Measurements from ENCODE around the gene COL25A1.

The COL25A1 gene

GRCh38 chr4:109291707-109292238 lies 10.7 kb downstream of the COL25A1 start:
- DNase-seq (ENCODE audit: low spot score) = no peak

- DNase-seq (ENCODE audit: low spot score) = no peak
These were observed 11.5 kb downstream of the COL25A1 start for GRCh38 chr4:109290918-109291317.

- DNase-seq (ENCODE audit: low spot score) = no peak
These were observed 23.8 kb downstream of the COL25A1 start for GRCh38 chr4:109278594-109279031.

- no peak for DNase-seq (ENCODE audit: low spot score)
These were observed 25.9 kb downstream of the COL25A1 start for GRCh38 chr4:109276482-109277095.

- no peak for DNase-seq (ENCODE audit: low spot score)
These were observed 27.3 kb downstream of the COL25A1 start for GRCh38 chr4:109275066-109275745.

GRCh38 chr4:109266891-109267290 lies 35.6 kb downstream of the COL25A1 start:
- DNase-seq (ENCODE audit: low spot score) = no peak

GRCh38 chr4:109266236-109266635 lies 36.2 kb downstream of the COL25A1 start:
- no peak for DNase-seq (ENCODE audit: low spot score)

- DNase-seq (ENCODE audit: low spot score) = no peak
These were observed 38.7 kb downstream of the COL25A1 start for GRCh38 chr4:109263721-109264120.

GRCh38 chr4:109256818-109257217 lies 45.6 kb downstream of the COL25A1 start:
- DNase-seq (ENCODE audit: low spot score) = no peak

- no peak for DNase-seq (ENCODE audit: low spot score)
These were observed 47.6 kb downstream of the COL25A1 start for GRCh38 chr4:109254845-109255244.

GRCh38 chr4:109251396-109251795 lies 51.1 kb downstream of the COL25A1 start:
- DNase-seq (ENCODE audit: low spot score) = no peak

- no peak for DNase-seq (ENCODE audit: low spot score)
These were observed 54.0 kb downstream of the COL25A1 start for GRCh38 chr4:109248322-109248900.

GRCh38 chr4:109243871-109244270 lies 58.6 kb downstream of the COL25A1 start:
- DNase-seq (ENCODE audit: low spot score) = no peak

GRCh38 chr4:109238746-109239145 lies 63.7 kb downstream of the COL25A1 start:
- DNase-seq (ENCODE audit: low spot score) = no peak

- no peak for DNase-seq (ENCODE audit: low spot score)
These were observed 66.8 kb downstream of the COL25A1 start for GRCh38 chr4:109235683-109236082.

GRCh38 chr4:109234596-109234995 lies 67.9 kb downstream of the COL25A1 start:
- no peak for DNase-seq (ENCODE audit: low spot score)

GRCh38 chr4:109233570-109233969 lies 68.9 kb downstream of the COL25A1 start:
- no peak for DNase-seq (ENCODE audit: low spot score)

- DNase-seq (ENCODE audit: low spot score) = no peak
These were observed 69.8 kb downstream of the COL25A1 start for GRCh38 chr4:109232681-109233080.

GRCh38 chr4:109231331-109231730 lies 71.1 kb downstream of the COL25A1 start:
- no peak for DNase-seq (ENCODE audit: low spot score)

GRCh38 chr4:109229028-109229427 lies 73.4 kb downstream of the COL25A1 start:
- no peak for DNase-seq (ENCODE audit: low spot score)

GRCh38 chr4:109218288-109218687 lies 84.2 kb downstream of the COL25A1 start:
- no peak for DNase-seq (ENCODE audit: low spot score)

- DNase-seq (ENCODE audit: low spot score) = no peak
These were observed 86.3 kb downstream of the COL25A1 start for GRCh38 chr4:109216085-109216696.

GRCh38 chr4:109215506-109215905 lies 87.0 kb downstream of the COL25A1 start:
- no peak for DNase-seq (ENCODE audit: low spot score)
